Measurements from ENCODE around the gene FAM163B. TPM values are rescaled to one million over a fixed set of nuclear protein-coding genes. Genes with fewer than 3 reads are reported as not detected.
A peak's percentile ranks its signal among the peaks of the same experiment; 100 is the strongest.

The FAM163B gene
- total RNA-seq, 4 donors from 2014 or later, result 0.64 TPM; not detected in 3

GRCh38 chr9:133585481-133586351 is 23.5 kb downstream of the FAM163B start:
- TF ChIP-seq CTCF (IDR thresholded peaks at IDR 0.05) (no peak), POLR2AphosphoS5 (IDR thresholded peaks at IDR 0.05) (no peak), POLR2A (IDR thresholded peaks at IDR 0.05) (no peak), EP300 (IDR thresholded peaks at IDR 0.05; ENCODE audit: low read depth) (no peak)
- Histone ChIP-seq H3K36me3 (no peaks in the 10 kb centered on the region), H3K4me1 (peaks cover 17 to 31% (median 20%) of the 10 kb centered on the region in 4 donors), H3K27me3 (peaks cover 24% of the 10 kb centered on the region), H3K9me3 (no peaks in the 10 kb centered on the region), H3K27ac (peak overlapping the region in 2 of 4 donors; percentile 17 to 25), H3K4me3 (no peak overlapping the region)
- intact Hi-C loops (cut with DNase I; ENCODE audit: low total_unique reads), result no loop called here
- 8% methylated on average over 33 of the region's 43 CpGs; no CpG with 5 or more reads in 1 of the 2 donors for WGBS, 2 donors (ENCODE audit: low coverage in 1 of 2)
- DNase-seq, result no peak
- in situ Hi-C loops (cut with MboI; ENCODE audit: low pct_ligation_motif_present in 1 of 4, low pct_unique_long_range_greater_than_20kb in 1 of 4, low sequenced_read_pairs in 3 of 4), result no loop called here

- peaks cover 17 to 31% (median 20%) of the 10 kb centered on the region in 4 donors for H3K4me1 ChIP-seq
- no peak overlapping the region for H3K4me3 ChIP-seq
- in situ Hi-C loops (cut with MboI; ENCODE audit: low pct_ligation_motif_present in 1 of 4, low pct_unique_long_range_greater_than_20kb in 1 of 4, low sequenced_read_pairs in 3 of 4), result no loop called here
- no peaks in the 10 kb centered on the region for H3K9me3 ChIP-seq
- DNase-seq, result peak; percentile 43
- H3K27me3 ChIP-seq, result peaks cover 22% of the 10 kb centered on the region
- H3K27ac ChIP-seq, result peak overlapping the region in 2 of 4 donors; percentile 13 to 17
- intact Hi-C loops (cut with DNase I; ENCODE audit: low total_unique reads), result no loop called here
- no peaks in the 10 kb centered on the region for H3K36me3 ChIP-seq
- TF ChIP-seq POLR2AphosphoS5 (IDR thresholded peaks at IDR 0.05) (no peak), EP300 (IDR thresholded peaks at IDR 0.05; ENCODE audit: low read depth) (no peak), CTCF (IDR thresholded peaks at IDR 0.05) (no peak), POLR2A (IDR thresholded peaks at IDR 0.05) (no peak)
- WGBS, 2 donors (ENCODE audit: low coverage in 1 of 2), result 0 to 8% methylated on average over 2 to 28 of the region's 28 CpGs
Observed at GRCh38 chr9:133584559-133585476, 24.4 kb downstream of the FAM163B start.

GRCh38 chr9:133584167-133584558 is 25.0 kb downstream of the FAM163B start:
- peaks cover 22% of the 10 kb centered on the region for H3K27me3 ChIP-seq
- H3K27ac ChIP-seq, result peak overlapping the region in 1 of 4 donors; percentile 13
- no peak overlapping the region for H3K4me3 ChIP-seq
- H3K9me3 ChIP-seq, result no peaks in the 10 kb centered on the region
- no peak for DNase-seq
- no peak for TF ChIP-seq POLR2A (IDR thresholded peaks at IDR 0.05)
- no peak for TF ChIP-seq CTCF (IDR thresholded peaks at IDR 0.05)
- no peak for TF ChIP-seq POLR2AphosphoS5 (IDR thresholded peaks at IDR 0.05)
- TF ChIP-seq EP300 (IDR thresholded peaks at IDR 0.05; ENCODE audit: low read depth), result no peak
- 16% methylated on average over 5 of the region's 5 CpGs; no CpG with 5 or more reads in 1 of the 2 donors for WGBS, 2 donors (ENCODE audit: low coverage in 1 of 2)
- H3K36me3 ChIP-seq, result no peaks in the 10 kb centered on the region
- in situ Hi-C loops (cut with MboI; ENCODE audit: low pct_ligation_motif_present in 1 of 4, low pct_unique_long_range_greater_than_20kb in 1 of 4, low sequenced_read_pairs in 3 of 4) (no loop called here), intact Hi-C loops (cut with DNase I; ENCODE audit: low total_unique reads) (no loop called here)
- H3K4me1 ChIP-seq, result peaks cover 17 to 31% (median 20%) of the 10 kb centered on the region in 4 donors

- intact Hi-C loops (cut with DNase I; ENCODE audit: low total_unique reads), result no loop called here
- Histone ChIP-seq H3K4me3 (no peak overlapping the region), H3K9me3 (no peaks in the 10 kb centered on the region), H3K36me3 (no peaks in the 10 kb centered on the region), H3K27ac (no peak overlapping the region), H3K27me3 (peaks cover 26% of the 10 kb centered on the region), H3K4me1 (peaks cover 17 to 31% (median 20%) of the 10 kb centered on the region in 4 donors)
- DNase-seq, result no peak
- no peak for TF ChIP-seq POLR2AphosphoS5 (IDR thresholded peaks at IDR 0.05)
- TF ChIP-seq POLR2A (IDR thresholded peaks at IDR 0.05), result no peak
- TF ChIP-seq EP300 (IDR thresholded peaks at IDR 0.05; ENCODE audit: low read depth), result no peak
- TF ChIP-seq CTCF (IDR thresholded peaks at IDR 0.05), result no peak
- in situ Hi-C loops (cut with MboI; ENCODE audit: low pct_ligation_motif_present in 1 of 4, low pct_unique_long_range_greater_than_20kb in 1 of 4, low sequenced_read_pairs in 3 of 4), result no loop called here
- WGBS, 2 donors (ENCODE audit: low coverage in 1 of 2), result 77 to 79% methylated on average over 5 to 23 of the region's 23 CpGs
Observed at GRCh38 chr9:133583586-133583985, 25.6 kb downstream of the FAM163B start.

All from transverse colon (tissue), 4 donors.